RWPE2 (cell line): ENCODE results near the gene ACOT7.

Experiments
- ATAC-seq: fragments of 200-7000 bp; cut with Tn5 transposase; 3 replicates; pipeline ENCODE4 v1.9.1; 2021; ENCODE audit warnings: low read depth
- DNase-seq: peaks from one replicate; pipeline ENCODE4 v3.0.0-alpha.2; 2020; ENCODE audit warnings: low spot score
- H3K27ac ChIP-seq: fragments of 450-650 bp; 2 replicates; pipeline ENCODE4 v1.5.1; 2017; ENCODE audit warnings: mild to moderate bottlenecking; ENCODE audit not compliant: poor library complexity, severe bottlenecking
- H3K27me3 ChIP-seq: fragments of 250-450 bp; sonication (Bioruptor Pico); 2 replicates; pipeline ENCODE4 v1.5.1; 2021; ENCODE audit warnings: mild to moderate bottlenecking, moderate library complexity; ENCODE audit not compliant: insufficient read depth, poor library complexity, severe bottlenecking
- H3K36me3 ChIP-seq: fragments of 250-450 bp; sonication (Bioruptor Pico); 2 replicates; pipeline ENCODE4 v1.5.1; 2020; ENCODE audit warnings: low read depth, mild to moderate bottlenecking, moderate library complexity
- H3K4me1 ChIP-seq: fragments of 250-450 bp; sonication (Bioruptor Pico); 2 replicates; pipeline ENCODE4 v1.5.1; 2021; ENCODE audit warnings: mild to moderate bottlenecking, moderate library complexity; ENCODE audit not compliant: insufficient read depth, poor library complexity, severe bottlenecking
- H3K4me3 ChIP-seq: fragments of 250-450 bp; sonication (Bioruptor Pico); 2 replicates; pipeline ENCODE4 v1.5.1; 2021; ENCODE audit warnings: mild to moderate bottlenecking, moderate library complexity; ENCODE audit not compliant: severe bottlenecking
- H3K9me3 ChIP-seq: fragments of 250-450 bp; sonication (Bioruptor Pico); 2 replicates; pipeline ENCODE4 v1.5.1; 2021; ENCODE audit warnings: mild to moderate bottlenecking, moderate library complexity; ENCODE audit not compliant: severe bottlenecking
- CTCF ChIP-seq: fragments of 450-650 bp; IDR thresholded peaks from one replicate; pipeline ENCODE4 v1.5.1; 2017; ENCODE audit warnings: mild to moderate bottlenecking, moderate library complexity; ENCODE audit not compliant: poor library complexity, severe bottlenecking

The ACOT7 gene

GRCh38 chr1:6287029-6287428, 106.5 kb downstream of the ACOT7 start:
- Histone ChIP-seq H3K4me1 (no peaks in the 10 kb centered on the region), H3K4me3 (no peak overlapping the region), H3K27ac (no peak overlapping the region), H3K9me3 (no peaks in the 10 kb centered on the region), H3K36me3 (peaks cover 13% of the 10 kb centered on the region), H3K27me3 (no peaks in the 10 kb centered on the region)
- no peak for TF ChIP-seq CTCF
- no peak for DNase-seq
- ATAC-seq: no peak

- no peak for DNase-seq
- no peak for TF ChIP-seq CTCF
- no peak for ATAC-seq
- no peak overlapping the region for H3K27ac ChIP-seq
- no peaks in the 10 kb centered on the region for H3K9me3 ChIP-seq
- H3K4me3 ChIP-seq: no peak overlapping the region
- no peaks in the 10 kb centered on the region for H3K4me1 ChIP-seq
- no peaks in the 10 kb centered on the region for H3K27me3 ChIP-seq
- H3K36me3 ChIP-seq: peaks cover 13% of the 10 kb centered on the region
Observed at GRCh38 chr1:6286266-6286665, 107.3 kb downstream of the ACOT7 start.

- H3K4me1 ChIP-seq: no peaks in the 10 kb centered on the region
- H3K36me3 ChIP-seq: peaks cover 9% of the 10 kb centered on the region
- TF ChIP-seq CTCF: no peak
- no peaks in the 10 kb centered on the region for H3K9me3 ChIP-seq
- ATAC-seq: no peak
- H3K4me3 ChIP-seq: no peak overlapping the region
- no peak for DNase-seq
- no peaks in the 10 kb centered on the region for H3K27me3 ChIP-seq
- no peak overlapping the region for H3K27ac ChIP-seq
Observed at GRCh38 chr1:6285336-6285735, 108.2 kb downstream of the ACOT7 start.

GRCh38 chr1:6282577-6283270, 110.8 kb downstream of the ACOT7 start:
- ATAC-seq: no peak
- no peak for DNase-seq
- H3K4me3 ChIP-seq: no peak overlapping the region
- no peaks in the 10 kb centered on the region; the same call in 1 of the 2 replicates for H3K36me3 ChIP-seq
- no peaks in the 10 kb centered on the region for H3K27me3 ChIP-seq
- no peak overlapping the region for H3K27ac ChIP-seq
- H3K4me1 ChIP-seq: no peaks in the 10 kb centered on the region
- H3K9me3 ChIP-seq: no peaks in the 10 kb centered on the region
- no peak for TF ChIP-seq CTCF
